ENCODE results near the gene MASP1. TPM values are rescaled to one million over a fixed set of nuclear protein-coding genes. Genes with fewer than 3 reads are reported as not detected.

MASP1 gene
- polyA plus RNA-seq, 1 donor (not counting 4 experiments of a cell fraction or from before 2014, with no cell fraction given), result not detected

DNA sequence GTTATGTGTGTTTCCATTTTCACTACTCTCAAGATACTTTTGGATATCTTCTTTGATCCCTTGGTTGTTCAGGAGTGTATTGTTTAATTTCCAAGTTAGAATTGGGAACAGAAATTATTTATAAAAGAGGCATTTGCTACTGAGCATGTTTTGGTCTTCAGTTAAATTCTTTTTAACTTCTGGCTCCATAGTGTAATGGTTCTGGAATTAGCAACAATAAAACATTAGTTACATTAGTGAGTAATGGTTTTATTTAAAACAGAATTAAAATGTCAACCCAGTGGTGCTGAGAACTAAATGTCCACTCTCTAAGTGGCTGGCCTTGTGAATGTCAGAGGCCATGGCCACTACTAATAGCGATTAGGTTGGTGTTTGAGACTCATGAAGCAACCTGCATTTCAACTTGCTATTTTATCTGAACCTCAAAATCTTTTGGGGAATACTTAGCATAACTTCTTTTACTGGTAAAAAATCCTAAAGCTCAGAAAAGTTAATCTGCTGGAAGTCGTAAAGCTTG lies 19.5 kb upstream of the MASP1 start:
- FAIRE-seq, result no peak

GRCh38 chr3:187310226-187310625 lies 18.7 kb upstream of the MASP1 start:
- no peaks in the 10 kb centered on the region for H3K36me3 ChIP-seq (ENCODE audit: control insufficient read depth in 2 of 2, extremely low read depth in 1 of 2, insufficient read depth in 2 of 2, low read length in 2 of 2)
- FAIRE-seq (no peak), DNase-seq (ENCODE audit: low read depth, low spot score) (no peak)
- no peaks in the 10 kb centered on the region for H3K79me2 ChIP-seq (ENCODE audit: control insufficient read depth, insufficient read depth, low read length)
- H3K9me1 ChIP-seq (ENCODE audit: control insufficient read depth, extremely low read depth, insufficient read depth, low read length), result no peaks in the 10 kb centered on the region
- H3K9me3 ChIP-seq (ENCODE audit: control insufficient read depth, low read depth, low read length), result no peaks in the 10 kb centered on the region
- no peaks in the 10 kb centered on the region for H3K27me3 ChIP-seq (ENCODE audit: control insufficient read depth, extremely low read depth, insufficient read depth, low read length)
- no peak overlapping the region for H3K4me3 ChIP-seq (ENCODE audit: control insufficient read depth in 2 of 3, extremely low read depth in 1 of 3, insufficient read depth in 2 of 3, low read depth in 1 of 3, low read length in 3 of 3)
- no peaks in the 10 kb centered on the region for H3K4me1 ChIP-seq (ENCODE audit: control insufficient read depth, extremely low read depth, insufficient read depth, low read length)
- H4K20me1 ChIP-seq (ENCODE audit: control insufficient read depth, extremely low read depth, insufficient read depth, low read length), result no peaks in the 10 kb centered on the region
- no peak overlapping the region for H3K4me2 ChIP-seq (ENCODE audit: control insufficient read depth, extremely low read depth, insufficient read depth, low read depth, low read length)
- TF ChIP-seq EZH2 (IDR thresholded peaks at IDR 0.05; ENCODE audit: low read length) (no peak), CTCF (optimal IDR thresholded peaks at IDR 0.05 in 1 of 3, IDR thresholded peaks at IDR 0.05 in 1 of 3, conservative IDR thresholded peaks at IDR 0.05 in 1 of 3; ENCODE audit: extremely low read depth in 1 of 3, insufficient read depth in 2 of 3, low read length in 3 of 3) (no peak)
- H2AFZ ChIP-seq (ENCODE audit: control insufficient read depth, low read length), result no peak overlapping the region
- dilution Hi-C loops (cut with MboI; ENCODE audit: extremely low pct_ligation_motif_present, low sequenced_read_pairs), result loop anchor here (25.0 kb wide), 1 partner anchor 377 kb away; no protein-coding TSS in a partner anchor
- H3K9ac ChIP-seq (ENCODE audit: control insufficient read depth, extremely low read depth, insufficient read depth, low read length), result no peak overlapping the region
- no peak overlapping the region for H3K27ac ChIP-seq (ENCODE audit: control insufficient read depth, insufficient read depth, low read length)

More for the DNA sequence above, 19.5 kb upstream of the MASP1 start:
- no peaks in the 10 kb centered on the region for H3K9me3 ChIP-seq (ENCODE audit: control insufficient read depth, low read depth, low read length)
- no peak overlapping the region for H2AFZ ChIP-seq (ENCODE audit: control insufficient read depth, low read length)
- no peaks in the 10 kb centered on the region for H4K20me1 ChIP-seq (ENCODE audit: control insufficient read depth, extremely low read depth, insufficient read depth, low read length)
- H3K27ac ChIP-seq (ENCODE audit: control insufficient read depth, insufficient read depth, low read length), result no peak overlapping the region
- dilution Hi-C loops (cut with MboI; ENCODE audit: extremely low pct_ligation_motif_present, low sequenced_read_pairs), result loop anchor here (25.0 kb wide), 1 partner anchor 376 kb away; no protein-coding TSS in a partner anchor
- no peaks in the 10 kb centered on the region for H3K4me1 ChIP-seq (ENCODE audit: control insufficient read depth, extremely low read depth, insufficient read depth, low read length)
- no peaks in the 10 kb centered on the region for H3K36me3 ChIP-seq (ENCODE audit: control insufficient read depth in 2 of 2, extremely low read depth in 1 of 2, insufficient read depth in 2 of 2, low read length in 2 of 2)
- no peaks in the 10 kb centered on the region for H3K79me2 ChIP-seq (ENCODE audit: control insufficient read depth, insufficient read depth, low read length)
- H3K9me1 ChIP-seq (ENCODE audit: control insufficient read depth, extremely low read depth, insufficient read depth, low read length), result no peaks in the 10 kb centered on the region
- H3K4me3 ChIP-seq (ENCODE audit: control insufficient read depth in 2 of 3, extremely low read depth in 1 of 3, insufficient read depth in 2 of 3, low read depth in 1 of 3, low read length in 3 of 3), result no peak overlapping the region
- DNase-seq (ENCODE audit: low read depth, low spot score), result no peak
- no peak overlapping the region for H3K9ac ChIP-seq (ENCODE audit: control insufficient read depth, extremely low read depth, insufficient read depth, low read length)
- no peak for TF ChIP-seq EZH2 (IDR thresholded peaks at IDR 0.05; ENCODE audit: low read length)
- TF ChIP-seq CTCF (optimal IDR thresholded peaks at IDR 0.05 in 1 of 3, IDR thresholded peaks at IDR 0.05 in 1 of 3, conservative IDR thresholded peaks at IDR 0.05 in 1 of 3; ENCODE audit: extremely low read depth in 1 of 3, insufficient read depth in 2 of 3, low read length in 3 of 3), result no peak
- H3K4me2 ChIP-seq (ENCODE audit: control insufficient read depth, extremely low read depth, insufficient read depth, low read depth, low read length), result no peak overlapping the region
- H3K27me3 ChIP-seq (ENCODE audit: control insufficient read depth, extremely low read depth, insufficient read depth, low read length), result no peaks in the 10 kb centered on the region
